Panc1 (cell line): ENCODE measurements around the gene PLOD3. TPM values are rescaled to one million over a fixed set of nuclear protein-coding genes. Genes with fewer than 3 reads are reported as not detected.

Source experiments
- ATAC-seq: fragments of 200-7000 bp; cut with Tn5 transposase; 2 replicates; pipeline ENCODE4 v1.9.1; 2020; ENCODE audit warnings: mild to moderate bottlenecking, moderate library complexity
- BruUV-seq: library from RNA; stranded (reverse); fragments of 400-500 nt; replicated peaks from 2 replicates; lab custom pipeline; 2021; lab: Mats Ljungman, UMichigan
- CTCF ChIA-PET: fragments of 300-600 bp; sonication (Branson Sonifier 250); formaldehyde crosslinking; loops from one replicate; lab custom pipeline; 2022; ENCODE audit warnings: antibody characterized with exemption; lab: Charles Lee
- POLR2A ChIA-PET: fragments of 300-600 bp; sonication (Branson Sonifier 250); formaldehyde crosslinking; loops from one replicate; lab custom pipeline; 2022; ENCODE audit warnings: antibody characterized with exemption; lab: Charles Lee
- DNase-seq: peaks from one replicate; pipeline ENCODE4 v3.0.0-alpha.2; 2010; ENCODE audit warnings: low read depth, low spot score
- H3K27ac ChIP-seq: 2 replicates; pipeline ENCODE4 v1.5.1; 2011; ENCODE audit warnings: mild to moderate bottlenecking, low read length, inconsistent platforms
- H3K27me3 ChIP-seq: fragments of 200-500 bp; sonication (Bioruptor generic); 2 replicates; pipeline ENCODE4 v1.6.0; 2014; ENCODE audit warnings: low read length, inconsistent platforms; ENCODE audit not compliant: control insufficient read depth, insufficient read depth
- H3K36me3 ChIP-seq: fragments of 200-500 bp; sonication (Bioruptor generic); 2 replicates; pipeline ENCODE4 v1.5.1; 2014; ENCODE audit warnings: inconsistent platforms, mild to moderate bottlenecking, low read length, moderate library complexity; ENCODE audit not compliant: control insufficient read depth, insufficient read depth
- H3K4me1 ChIP-seq: 2 replicates; pipeline ENCODE4 v1.5.1; 2011; ENCODE audit warnings: inconsistent platforms, mild to moderate bottlenecking, low read length, moderate library complexity; ENCODE audit not compliant: control insufficient read depth, insufficient read depth
- H3K4me3 ChIP-seq, 2 experiments: 2 replicates each; pipeline ENCODE4 v1.5.1; 2011 to 2012; ENCODE audit warnings: low read depth in 2 of 2, low read length in 2 of 2, mild to moderate bottlenecking in 2 of 2, inconsistent platforms in 1 of 2, moderate library complexity in 1 of 2
- H3K9me3 ChIP-seq: fragments of 200-500 bp; sonication (Bioruptor generic); 2 replicates; pipeline ENCODE4 v1.5.1; 2014; ENCODE audit warnings: low read depth, mild to moderate bottlenecking, inconsistent platforms, low read length, moderate library complexity; ENCODE audit not compliant: control insufficient read depth, insufficient read depth
- POLR2AphosphoS5 ChIP-seq: IDR thresholded peaks from 2 replicates; pipeline ENCODE4 v1.6.1; 2012; ENCODE audit warnings: mild to moderate bottlenecking, low read depth, low read length, moderate library complexity
- SIN3A ChIP-seq: IDR thresholded peaks from 2 replicates; pipeline ENCODE4 v1.6.1; 2012; ENCODE audit warnings: low read depth, mild to moderate bottlenecking, low read length, moderate library complexity, borderline replicate concordance; ENCODE audit not compliant: insufficient read depth
- TCF7L2 ChIP-seq: IDR thresholded peaks from 2 replicates; pipeline ENCODE4 v1.6.1; 2011; ENCODE audit warnings: mild to moderate bottlenecking, low read depth, low read length, inconsistent platforms
- in situ Hi-C: cut with HindIII; loops from 2 replicates; pipeline ENCODE4 v1.10.0; 2016; ENCODE audit warnings: low sequenced_read_pairs, low pct_unique_long_range_greater_than_20kb
- intact Hi-C: fragments of 100-400 bp; cut with micrococcal nuclease; formaldehyde crosslinking; loops from one replicate; pipeline ENCODE4 v1.10.0; 2022; ENCODE audit not compliant: unreplicated experiment
- total RNA-seq: library from RNA; stranded (reverse); gene quantifications from one replicate; pipeline ENCODE4 v1.2.1, GENCODE V29; 2021; ENCODE audit not compliant: unreplicated experiment
- TF ChIP-seq, protein P1 (sequence below): fragments of 450-650 bp; IDR thresholded peaks from 2 replicates; pipeline ENCODE4 v1.5.1; 2017; ENCODE audit warnings: mild to moderate bottlenecking
- TF ChIP-seq, protein P2 (sequence below), 2 experiments: IDR thresholded peaks; 2 replicates each; pipeline ENCODE4 v1.6.1; 2011 to 2012; ENCODE audit warnings: low read depth in 2 of 2, control low read depth in 1 of 2, low read length in 1 of 2, mild to moderate bottlenecking in 1 of 2, moderate library complexity in 1 of 2; ENCODE audit not compliant: insufficient read depth in 1 of 2

The PLOD3 gene
- total RNA-seq, 1 experiment from 2014 or later, result 93.0 TPM

GRCh38 chr7:101165075-101165957 lies 52.1 kb downstream of the PLOD3 start, which contains the start of gene VGF:
VGF (minus strand) TSS chr7:101165569; CDS start chr7:101164843, 726 bp downstream.
- Histone ChIP-seq H3K4me3 (peak within 1 kb of the TSS; percentile 59 to 72), H3K36me3 (no peaks in the 10 kb centered on the region; the same call in 1 of the 2 replicates), H3K9me3 (no peaks in the 10 kb centered on the region), H3K27ac (no peak within 1 kb of the TSS), H3K4me1 (peaks cover 51% of the 10 kb centered on the region), H3K27me3 (peaks cover 3% of the 10 kb centered on the region)
- POLR2A ChIA-PET, result interaction anchor here (0.5 to 0.6 kb wide), 7 partner anchors 9 to 290 kb away, joined by 3 to 7 read pairs (median 4); partner anchors contain the start of gene SRRT
- intact Hi-C loops, result no loop called here
- TF ChIP-seq TCF7L2 (peak; percentile 38; the same call in 1 of the 2 replicates), POLR2AphosphoS5 (peak; percentile 53; the same call in 1 of the 2 replicates), SIN3A (peak; percentile 97; the same call in 1 of the 2 replicates)
- TF ChIP-seq, protein P1, sequence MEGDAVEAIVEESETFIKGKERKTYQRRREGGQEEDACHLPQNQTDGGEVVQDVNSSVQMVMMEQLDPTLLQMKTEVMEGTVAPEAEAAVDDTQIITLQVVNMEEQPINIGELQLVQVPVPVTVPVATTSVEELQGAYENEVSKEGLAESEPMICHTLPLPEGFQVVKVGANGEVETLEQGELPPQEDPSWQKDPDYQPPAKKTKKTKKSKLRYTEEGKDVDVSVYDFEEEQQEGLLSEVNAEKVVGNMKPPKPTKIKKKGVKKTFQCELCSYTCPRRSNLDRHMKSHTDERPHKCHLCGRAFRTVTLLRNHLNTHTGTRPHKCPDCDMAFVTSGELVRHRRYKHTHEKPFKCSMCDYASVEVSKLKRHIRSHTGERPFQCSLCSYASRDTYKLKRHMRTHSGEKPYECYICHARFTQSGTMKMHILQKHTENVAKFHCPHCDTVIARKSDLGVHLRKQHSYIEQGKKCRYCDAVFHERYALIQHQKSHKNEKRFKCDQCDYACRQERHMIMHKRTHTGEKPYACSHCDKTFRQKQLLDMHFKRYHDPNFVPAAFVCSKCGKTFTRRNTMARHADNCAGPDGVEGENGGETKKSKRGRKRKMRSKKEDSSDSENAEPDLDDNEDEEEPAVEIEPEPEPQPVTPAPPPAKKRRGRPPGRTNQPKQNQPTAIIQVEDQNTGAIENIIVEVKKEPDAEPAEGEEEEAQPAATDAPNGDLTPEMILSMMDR, result no peak
- TF ChIP-seq, protein P2, sequence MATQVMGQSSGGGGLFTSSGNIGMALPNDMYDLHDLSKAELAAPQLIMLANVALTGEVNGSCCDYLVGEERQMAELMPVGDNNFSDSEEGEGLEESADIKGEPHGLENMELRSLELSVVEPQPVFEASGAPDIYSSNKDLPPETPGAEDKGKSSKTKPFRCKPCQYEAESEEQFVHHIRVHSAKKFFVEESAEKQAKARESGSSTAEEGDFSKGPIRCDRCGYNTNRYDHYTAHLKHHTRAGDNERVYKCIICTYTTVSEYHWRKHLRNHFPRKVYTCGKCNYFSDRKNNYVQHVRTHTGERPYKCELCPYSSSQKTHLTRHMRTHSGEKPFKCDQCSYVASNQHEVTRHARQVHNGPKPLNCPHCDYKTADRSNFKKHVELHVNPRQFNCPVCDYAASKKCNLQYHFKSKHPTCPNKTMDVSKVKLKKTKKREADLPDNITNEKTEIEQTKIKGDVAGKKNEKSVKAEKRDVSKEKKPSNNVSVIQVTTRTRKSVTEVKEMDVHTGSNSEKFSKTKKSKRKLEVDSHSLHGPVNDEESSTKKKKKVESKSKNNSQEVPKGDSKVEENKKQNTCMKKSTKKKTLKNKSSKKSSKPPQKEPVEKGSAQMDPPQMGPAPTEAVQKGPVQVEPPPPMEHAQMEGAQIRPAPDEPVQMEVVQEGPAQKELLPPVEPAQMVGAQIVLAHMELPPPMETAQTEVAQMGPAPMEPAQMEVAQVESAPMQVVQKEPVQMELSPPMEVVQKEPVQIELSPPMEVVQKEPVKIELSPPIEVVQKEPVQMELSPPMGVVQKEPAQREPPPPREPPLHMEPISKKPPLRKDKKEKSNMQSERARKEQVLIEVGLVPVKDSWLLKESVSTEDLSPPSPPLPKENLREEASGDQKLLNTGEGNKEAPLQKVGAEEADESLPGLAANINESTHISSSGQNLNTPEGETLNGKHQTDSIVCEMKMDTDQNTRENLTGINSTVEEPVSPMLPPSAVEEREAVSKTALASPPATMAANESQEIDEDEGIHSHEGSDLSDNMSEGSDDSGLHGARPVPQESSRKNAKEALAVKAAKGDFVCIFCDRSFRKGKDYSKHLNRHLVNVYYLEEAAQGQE (IDR thresholded peaks at IDR 0.05; ENCODE audit: insufficient read depth in 1 of 2, low read depth in 2 of 2, low read length in 1 of 2), result peak; percentile 99 to 100
- no TSS peak for BruUV-seq
- in situ Hi-C loops, result no loop called here
- ATAC-seq (peak; percentile 73), DNase-seq (peak; percentile 89)
- CTCF ChIA-PET, result interaction anchor here (0.5 to 0.7 kb wide), 3 partner anchors 17 to 117 kb away, joined by 3 to 11 read pairs (median 5); no protein-coding TSS in a partner anchor

DNA sequence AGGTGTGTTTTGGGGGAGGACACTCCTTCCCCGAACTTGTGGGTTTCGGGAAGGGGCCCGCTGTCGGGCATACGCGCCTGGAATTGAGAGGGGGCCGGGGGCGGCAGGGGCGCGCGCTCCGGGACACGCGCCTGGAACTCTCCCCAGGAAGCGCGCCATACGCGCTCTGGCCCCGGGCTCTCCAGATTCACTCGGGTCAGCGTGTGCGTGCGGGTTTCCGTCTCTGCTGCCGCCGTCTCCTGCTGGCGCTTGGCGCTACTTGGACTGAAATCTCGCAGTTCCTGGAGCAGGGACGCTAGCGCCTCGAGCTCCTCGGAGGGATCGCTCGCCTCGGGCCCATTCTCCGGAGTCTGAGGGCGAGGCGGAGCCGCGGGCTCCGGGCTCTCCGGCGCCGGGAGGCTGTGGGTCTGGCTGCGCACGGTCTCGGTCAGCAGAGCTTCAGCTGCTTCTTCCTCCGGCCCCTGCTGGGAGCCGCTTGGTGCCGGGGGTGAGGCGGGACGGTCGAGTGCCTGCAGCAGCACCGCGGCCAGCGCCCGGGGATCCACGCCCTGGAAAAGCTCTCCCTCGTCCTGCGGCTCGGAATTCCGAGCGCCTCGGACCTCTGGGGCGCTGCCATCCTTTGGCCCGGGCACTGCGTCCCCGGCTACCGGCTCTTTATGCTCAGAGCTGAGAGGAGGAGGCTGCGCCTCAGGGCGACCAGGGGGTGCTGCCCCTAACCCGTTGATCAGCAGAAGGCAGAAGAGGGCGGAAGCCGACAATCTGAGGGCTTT lies 53.1 kb downstream of the PLOD3 start:
- no peaks in the 10 kb centered on the region; the same call in 1 of the 2 replicates for H3K36me3 ChIP-seq
- ATAC-seq, result peak; percentile 13
- POLR2A ChIA-PET, result no interaction called here
- in situ Hi-C loops (no loop called here), intact Hi-C loops (no loop called here)
- H3K27me3 ChIP-seq, result no peaks in the 10 kb centered on the region
- no TSS peak for BruUV-seq
- H3K27ac ChIP-seq, result peak overlapping the region; percentile 7; the same call in 1 of the 2 replicates
- no peak for DNase-seq
- CTCF ChIA-PET, result interaction anchor here (0.5 kb wide), 1 partner anchor 16 kb away, joined by 5 read pairs; no protein-coding TSS in a partner anchor
- peak overlapping the region; percentile 59 to 72 for H3K4me3 ChIP-seq
- H3K9me3 ChIP-seq, result no peaks in the 10 kb centered on the region
- peaks cover 48% of the 10 kb centered on the region for H3K4me1 ChIP-seq
- TF ChIP-seq, protein P2 (IDR thresholded peaks at IDR 0.05; ENCODE audit: insufficient read depth in 1 of 2, low read depth in 2 of 2, low read length in 1 of 2), result peak; percentile 97
- TF ChIP-seq SIN3A, result 0 out of 2 replicates have a peak, but pooled peaks have one; percentile 67
- TF ChIP-seq, protein P1, result no peak
